MCF 10A (cell line): ENCODE data around the gene DOCK11. TPM values are rescaled to one million over a fixed set of nuclear protein-coding genes. Genes with fewer than 3 reads are reported as not detected.

ENCODE experiments used
- BruUV-seq: library from RNA; stranded (reverse); fragments of 400-500 nt; replicated peaks from 2 replicates; lab custom pipeline; 2021; lab: Mats Ljungman, UMichigan
- CTCF ChIA-PET: fragments of 300-600 bp; sonication (Branson Sonifier 250); formaldehyde crosslinking; extraction: SDS; loops from one replicate; lab custom pipeline; 2021; ENCODE audit warnings: antibody characterized with exemption, inconsistent platforms; lab: Yijun Ruan, JAX
- POLR2A ChIA-PET: fragments of 300-600, 350-650 bp; sonication (Branson Sonifier 250); formaldehyde crosslinking; extraction: SDS; loops from one replicate; lab custom pipeline; 2020; ENCODE audit warnings: antibody characterized with exemption, inconsistent platforms; lab: Yijun Ruan, JAX
- DNase-seq: peaks from one replicate; pipeline ENCODE4 v3.0.0-alpha.2; 2018; ENCODE audit not compliant: unreplicated experiment
- H3K27ac Mint-ChIP-seq: one replicate; pipeline ENCODE4 v1.8.0; 2022; ENCODE audit warnings: mild to moderate bottlenecking, low read depth, mixed read lengths; ENCODE audit not compliant: unreplicated experiment
- H3K27me3 Mint-ChIP-seq: one replicate; pipeline ENCODE4 v1.8.0; 2022; ENCODE audit warnings: mixed read lengths; ENCODE audit not compliant: insufficient read depth, unreplicated experiment
- H3K36me3 Mint-ChIP-seq: one replicate; pipeline ENCODE4 v1.8.0; 2022; ENCODE audit warnings: mild to moderate bottlenecking, moderate library complexity, mixed read lengths; ENCODE audit not compliant: insufficient read depth, unreplicated experiment
- H3K4me1 Mint-ChIP-seq: one replicate; pipeline ENCODE4 v1.8.0; 2022; ENCODE audit warnings: mixed read lengths; ENCODE audit not compliant: insufficient read depth, unreplicated experiment
- H3K4me3 Mint-ChIP-seq: one replicate; pipeline ENCODE4 v1.8.0; 2022; ENCODE audit warnings: mild to moderate bottlenecking, moderate library complexity, mixed read lengths; ENCODE audit not compliant: unreplicated experiment
- H3K9me3 Mint-ChIP-seq: one replicate; pipeline ENCODE4 v1.8.0; 2022; ENCODE audit warnings: mixed read lengths; ENCODE audit not compliant: unreplicated experiment
- intact Hi-C: fragments of 100-400 bp; cut with micrococcal nuclease; formaldehyde crosslinking; loops from 2 replicates; pipeline ENCODE4 v1.14.1; 2022
- total RNA-seq: library from RNA; stranded (reverse); gene quantifications from 2 replicates; pipeline ENCODE4 v1.2.3, GENCODE V29; 2022
- TF ChIP-seq, protein P1 (sequence below): fragments of 200-600 bp; IDR thresholded peaks from one replicate; pipeline ENCODE4 v1.8.0; 2022; ENCODE audit warnings: antibody characterized with exemption, mild to moderate bottlenecking; ENCODE audit not compliant: unreplicated experiment

DOCK11 gene
- total RNA-seq, 1 experiment from 2014 or later, result 1.9 TPM

- intact Hi-C loops, result no loop called here
- ChIA-PET POLR2A (no interaction called here), CTCF (interaction anchor here (1.1 kb wide), 1 partner anchor 9 kb away, joined by 3 read pairs; no protein-coding TSS in a partner anchor)
- Mint-ChIP-seq H3K9me3 (no peaks in the 10 kb centered on the region), H3K4me3 (no peak overlapping the region), H3K27me3 (peaks cover 32% of the 10 kb centered on the region), H3K4me1 (no peaks in the 10 kb centered on the region), H3K36me3 (no peaks in the 10 kb centered on the region), H3K27ac (no peak overlapping the region)
- DNase-seq, result no peak
- TF ChIP-seq, protein P1, sequence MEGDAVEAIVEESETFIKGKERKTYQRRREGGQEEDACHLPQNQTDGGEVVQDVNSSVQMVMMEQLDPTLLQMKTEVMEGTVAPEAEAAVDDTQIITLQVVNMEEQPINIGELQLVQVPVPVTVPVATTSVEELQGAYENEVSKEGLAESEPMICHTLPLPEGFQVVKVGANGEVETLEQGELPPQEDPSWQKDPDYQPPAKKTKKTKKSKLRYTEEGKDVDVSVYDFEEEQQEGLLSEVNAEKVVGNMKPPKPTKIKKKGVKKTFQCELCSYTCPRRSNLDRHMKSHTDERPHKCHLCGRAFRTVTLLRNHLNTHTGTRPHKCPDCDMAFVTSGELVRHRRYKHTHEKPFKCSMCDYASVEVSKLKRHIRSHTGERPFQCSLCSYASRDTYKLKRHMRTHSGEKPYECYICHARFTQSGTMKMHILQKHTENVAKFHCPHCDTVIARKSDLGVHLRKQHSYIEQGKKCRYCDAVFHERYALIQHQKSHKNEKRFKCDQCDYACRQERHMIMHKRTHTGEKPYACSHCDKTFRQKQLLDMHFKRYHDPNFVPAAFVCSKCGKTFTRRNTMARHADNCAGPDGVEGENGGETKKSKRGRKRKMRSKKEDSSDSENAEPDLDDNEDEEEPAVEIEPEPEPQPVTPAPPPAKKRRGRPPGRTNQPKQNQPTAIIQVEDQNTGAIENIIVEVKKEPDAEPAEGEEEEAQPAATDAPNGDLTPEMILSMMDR, result no peak
- no TSS peak for BruUV-seq
Observed at GRCh38 chrX:118566359-118566758, 70.7 kb downstream of the DOCK11 start.

GRCh38 chrX:118569676-118570075 is 74.1 kb downstream of the DOCK11 start:
- no peaks in the 10 kb centered on the region for H3K36me3 Mint-ChIP-seq
- H3K4me1 Mint-ChIP-seq, result no peaks in the 10 kb centered on the region
- H3K4me3 Mint-ChIP-seq, result no peak overlapping the region
- ChIA-PET CTCF (interaction anchor here (0.7 kb wide), 1 partner anchor 1267 kb away, joined by 3 read pairs; no protein-coding TSS in a partner anchor), POLR2A (no interaction called here)
- TF ChIP-seq, protein P1, result no peak
- H3K27ac Mint-ChIP-seq, result no peak overlapping the region
- no peaks in the 10 kb centered on the region for H3K9me3 Mint-ChIP-seq
- intact Hi-C loops, result no loop called here
- BruUV-seq, result no TSS peak
- H3K27me3 Mint-ChIP-seq, result peaks cover 34% of the 10 kb centered on the region
- DNase-seq, result no peak

- POLR2A ChIA-PET, result no interaction called here
- TF ChIP-seq, protein P1, result no peak
- intact Hi-C loops, result no loop called here
- CTCF ChIA-PET, result interaction anchor here (0.7 kb wide), 1 partner anchor 1268 kb away, joined by 3 read pairs; no protein-coding TSS in a partner anchor
- DNase-seq, result no peak
- no peaks in the 10 kb centered on the region for H3K9me3 Mint-ChIP-seq
- no peak overlapping the region for H3K27ac Mint-ChIP-seq
- no peaks in the 10 kb centered on the region for H3K4me1 Mint-ChIP-seq
- no peak overlapping the region for H3K4me3 Mint-ChIP-seq
- no peaks in the 10 kb centered on the region for H3K36me3 Mint-ChIP-seq
- peaks cover 30% of the 10 kb centered on the region for H3K27me3 Mint-ChIP-seq
- no TSS peak for BruUV-seq
Observed at GRCh38 chrX:118570209-118570608, 74.6 kb downstream of the DOCK11 start.

DNA sequence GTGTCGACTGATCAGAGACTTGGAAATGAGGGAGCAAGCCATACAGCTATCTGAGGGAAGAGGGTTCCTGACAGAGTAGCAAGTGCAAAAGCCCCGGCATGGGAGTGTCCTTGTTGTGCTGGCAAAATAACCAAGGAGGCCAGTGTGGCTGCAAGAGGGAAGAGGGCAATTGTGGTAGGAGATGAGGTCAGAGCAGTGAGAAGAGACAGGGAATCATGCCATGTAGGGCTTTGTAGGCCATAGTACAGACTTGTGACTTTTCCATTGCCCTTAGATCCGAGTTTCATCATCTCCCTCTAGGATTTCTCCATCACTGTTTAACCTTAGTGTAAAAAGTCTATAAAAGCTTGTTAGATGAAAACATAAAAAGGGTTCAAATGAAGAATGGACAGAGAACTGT is 76.2 kb downstream of the DOCK11 start:
- intact Hi-C loops, result no loop called here
- TF ChIP-seq, protein P1, result no peak
- Mint-ChIP-seq H3K27ac (no peak overlapping the region), H3K27me3 (peaks cover 30% of the 10 kb centered on the region), H3K4me3 (no peak overlapping the region), H3K4me1 (no peaks in the 10 kb centered on the region), H3K9me3 (no peaks in the 10 kb centered on the region), H3K36me3 (no peaks in the 10 kb centered on the region)
- DNase-seq, result peak; percentile 6
- POLR2A ChIA-PET, result interaction anchor here (0.6 kb wide), 1 partner anchor 1529 kb away, joined by 3 read pairs; no protein-coding TSS in a partner anchor
- CTCF ChIA-PET, result interaction anchor here (0.6 kb wide), 1 partner anchor 11 kb away, joined by 4 read pairs; no protein-coding TSS in a partner anchor
- BruUV-seq, result no TSS peak
